HG02981 (cell line): ENCODE measurements around the gene QDPR.
"Not testable (repeated sequence)": the region's sequence is repeated elsewhere in the genome, so short reads cannot be mapped to it uniquely, and the experiment has no call there.

Source experiments
- ATAC-seq: cut with Tn5 transposase; IDR thresholded peaks from one replicate; pipeline ENCODE4 v1.9.1; 2021; ENCODE audit warnings: mild to moderate bottlenecking, moderate library complexity; ENCODE audit not compliant: unreplicated experiment

Gene QDPR

GRCh38 chr4:17492058-17492741 is 19.7 kb downstream of the QDPR start:
- no peak for ATAC-seq

GRCh38 chr4:17491196-17491595 is 20.7 kb downstream of the QDPR start:
- no peak for ATAC-seq

- no peak for ATAC-seq
Observed at GRCh38 chr4:17490575-17491059, 21.3 kb downstream of the QDPR start.

GRCh38 chr4:17489721-17490120 is 22.2 kb downstream of the QDPR start:
- no peak for ATAC-seq

- ATAC-seq, result no peak
Observed at GRCh38 chr4:17489123-17489522, 22.8 kb downstream of the QDPR start.

- no peak for ATAC-seq
Observed at GRCh38 chr4:17482716-17483115, 29.2 kb downstream of the QDPR start.

- ATAC-seq, result no peak
Observed at GRCh38 chr4:17480955-17481354, 30.9 kb downstream of the QDPR start.

- ATAC-seq, result no peak
Observed at GRCh38 chr4:17480210-17480927, 31.5 kb downstream of the QDPR start.

GRCh38 chr4:17477774-17478472 is 34.0 kb downstream of the QDPR start:
- no peak for ATAC-seq

- no peak for ATAC-seq
Observed at GRCh38 chr4:17476853-17477252, 35.0 kb downstream of the QDPR start.

GRCh38 chr4:17475481-17475880 is 36.4 kb downstream of the QDPR start:
- ATAC-seq, result no peak

- ATAC-seq, result no peak
Observed at GRCh38 chr4:17469931-17470674, 41.8 kb downstream of the QDPR start.

GRCh38 chr4:17468619-17469221 is 43.2 kb downstream of the QDPR start:
- ATAC-seq, result no peak

GRCh38 chr4:17463606-17464005 is 48.3 kb downstream of the QDPR start:
- ATAC-seq, result no peak

- no peak for ATAC-seq
Observed at GRCh38 chr4:17450269-17450804, 61.6 kb downstream of the QDPR start.

- ATAC-seq, result no peak
Observed at GRCh38 chr4:17448689-17449088, 63.2 kb downstream of the QDPR start.

- peak; percentile 90 for ATAC-seq
Observed at GRCh38 chr4:17447675-17448298, 64.1 kb downstream of the QDPR start.

GRCh38 chr4:17447056-17447455 is 64.8 kb downstream of the QDPR start:
- ATAC-seq, result no peak

- ATAC-seq, result not testable (repeated sequence)
Observed at GRCh38 chr4:17442477-17442876, 69.4 kb downstream of the QDPR start.

- no peak for ATAC-seq
Observed at GRCh38 chr4:17437396-17437795, 74.5 kb downstream of the QDPR start.
